ENCODE measurements around the gene GMCL1. TPM values are rescaled to one million over a fixed set of nuclear protein-coding genes. Genes with fewer than 3 reads are reported as not detected.

GMCL1 gene
- total RNA-seq, 6 experiments from 2014 or later: 6.5 to 11.2 (median 7.7) TPM

DNA sequence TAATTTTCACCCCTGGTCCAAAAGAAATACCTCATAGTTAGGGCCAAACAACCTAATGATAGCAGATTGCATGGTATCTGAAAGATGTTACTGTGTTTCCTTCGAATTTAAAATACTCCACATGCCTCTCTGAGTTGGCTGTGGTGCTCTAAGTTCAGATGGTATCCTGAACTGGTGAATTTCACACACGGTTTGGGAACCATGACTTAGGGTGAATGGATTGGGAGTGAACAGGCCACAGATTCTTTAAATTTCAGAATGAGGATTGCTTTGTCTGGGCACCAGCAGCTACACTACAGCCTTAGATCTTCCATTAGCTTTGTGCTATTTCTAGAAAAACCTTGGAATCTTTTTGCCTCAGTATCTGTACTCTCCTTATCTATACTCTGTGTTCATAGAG, 6.2 kb downstream of the GMCL1 start:
- Mint-ChIP-seq H3K27me3 (ENCODE audit: insufficient read depth) (no peaks in the 10 kb centered on the region), H3K4me1 (ENCODE audit: low read depth) (peaks cover 28% of the 10 kb centered on the region), H3K4me3 (no peak overlapping the region), H3K9me3 (no peaks in the 10 kb centered on the region), H3K27ac (no peak overlapping the region), H3K36me3 (ENCODE audit: low read depth) (no peaks in the 10 kb centered on the region; the same call in 1 of the 2 replicates)
- TF ChIP-seq, protein P1, sequence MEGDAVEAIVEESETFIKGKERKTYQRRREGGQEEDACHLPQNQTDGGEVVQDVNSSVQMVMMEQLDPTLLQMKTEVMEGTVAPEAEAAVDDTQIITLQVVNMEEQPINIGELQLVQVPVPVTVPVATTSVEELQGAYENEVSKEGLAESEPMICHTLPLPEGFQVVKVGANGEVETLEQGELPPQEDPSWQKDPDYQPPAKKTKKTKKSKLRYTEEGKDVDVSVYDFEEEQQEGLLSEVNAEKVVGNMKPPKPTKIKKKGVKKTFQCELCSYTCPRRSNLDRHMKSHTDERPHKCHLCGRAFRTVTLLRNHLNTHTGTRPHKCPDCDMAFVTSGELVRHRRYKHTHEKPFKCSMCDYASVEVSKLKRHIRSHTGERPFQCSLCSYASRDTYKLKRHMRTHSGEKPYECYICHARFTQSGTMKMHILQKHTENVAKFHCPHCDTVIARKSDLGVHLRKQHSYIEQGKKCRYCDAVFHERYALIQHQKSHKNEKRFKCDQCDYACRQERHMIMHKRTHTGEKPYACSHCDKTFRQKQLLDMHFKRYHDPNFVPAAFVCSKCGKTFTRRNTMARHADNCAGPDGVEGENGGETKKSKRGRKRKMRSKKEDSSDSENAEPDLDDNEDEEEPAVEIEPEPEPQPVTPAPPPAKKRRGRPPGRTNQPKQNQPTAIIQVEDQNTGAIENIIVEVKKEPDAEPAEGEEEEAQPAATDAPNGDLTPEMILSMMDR (IDR thresholded peaks at IDR 0.05): no peak
- DNase-seq: no peak

DNA sequence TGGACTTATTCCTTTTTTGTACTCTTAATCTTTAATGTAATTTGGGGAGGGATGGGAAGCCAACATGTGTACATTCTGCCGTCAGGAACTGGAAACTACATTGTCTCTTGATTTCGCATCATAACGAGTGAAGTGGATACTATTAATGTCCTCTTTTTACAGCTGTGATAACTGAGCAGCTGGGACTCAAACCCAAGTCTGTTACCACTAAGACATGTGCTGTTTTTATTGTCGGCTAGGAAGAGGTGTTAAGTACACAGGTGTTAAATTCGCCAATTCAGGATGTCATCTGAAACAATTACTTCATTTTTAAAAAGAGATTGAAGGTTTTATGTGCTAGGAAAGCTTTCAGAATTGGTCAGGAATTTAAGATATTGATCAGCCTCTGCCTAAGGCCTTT, 6.9 kb downstream of the GMCL1 start:
- H3K36me3 Mint-ChIP-seq (ENCODE audit: low read depth): no peaks in the 10 kb centered on the region; the same call in 1 of the 2 replicates
- DNase-seq: no peak
- H3K4me3 Mint-ChIP-seq: no peak overlapping the region
- TF ChIP-seq, protein P1 (IDR thresholded peaks at IDR 0.05): no peak
- H3K9me3 Mint-ChIP-seq: no peaks in the 10 kb centered on the region
- no peak overlapping the region for H3K27ac Mint-ChIP-seq
- no peaks in the 10 kb centered on the region for H3K27me3 Mint-ChIP-seq (ENCODE audit: insufficient read depth)
- peaks cover 21% of the 10 kb centered on the region; the same call in 1 of the 2 replicates for H3K4me1 Mint-ChIP-seq (ENCODE audit: low read depth)

DNA sequence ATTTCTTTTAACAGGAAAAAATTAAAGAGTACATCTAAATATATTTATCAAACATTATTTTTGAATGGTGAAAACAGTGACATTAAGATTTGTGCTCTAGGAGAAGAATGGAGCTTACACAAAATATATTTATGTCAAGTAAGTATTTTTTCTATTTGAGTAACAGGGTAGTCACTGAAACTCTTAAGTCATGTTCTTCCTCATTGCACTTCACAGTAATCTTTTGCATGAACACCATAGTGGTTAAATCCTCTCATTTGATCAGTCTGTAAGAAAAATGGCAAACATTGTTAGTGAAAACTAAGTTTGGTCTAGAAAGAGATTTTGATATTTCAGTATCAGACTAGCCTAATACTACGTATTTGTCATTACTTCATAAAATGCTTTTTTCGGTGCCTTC, 8.1 kb downstream of the GMCL1 start:
- Mint-ChIP-seq H3K36me3 (ENCODE audit: low read depth) (no peaks in the 10 kb centered on the region; the same call in 1 of the 2 replicates), H3K27ac (no peak overlapping the region), H3K4me3 (no peak overlapping the region), H3K27me3 (ENCODE audit: insufficient read depth) (no peaks in the 10 kb centered on the region), H3K9me3 (no peaks in the 10 kb centered on the region), H3K4me1 (ENCODE audit: low read depth) (peaks cover 11% of the 10 kb centered on the region; the same call in 1 of the 2 replicates)
- DNase-seq: no peak
- TF ChIP-seq, protein P1 (IDR thresholded peaks at IDR 0.05): no peak

DNA sequence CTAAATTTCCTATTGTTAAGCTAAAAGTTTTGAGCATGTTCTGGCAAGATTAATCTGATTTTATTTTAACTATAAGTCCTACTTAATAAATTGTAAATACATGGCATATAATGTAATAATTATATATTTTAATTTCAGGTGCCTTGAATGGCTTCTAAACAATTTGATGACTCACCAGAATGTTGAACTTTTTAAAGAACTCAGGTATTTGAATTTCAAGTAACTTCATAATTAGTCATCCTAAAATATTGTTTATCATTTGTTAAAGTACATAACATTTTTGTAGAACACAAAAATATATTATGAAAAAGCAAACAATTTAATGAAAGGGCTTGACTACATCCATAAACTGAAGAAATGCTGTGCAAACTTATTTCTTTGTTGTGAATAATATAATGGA, 14.5 kb downstream of the GMCL1 start:
- TF ChIP-seq, protein P1 (IDR thresholded peaks at IDR 0.05): no peak
- no peaks in the 10 kb centered on the region for H3K4me1 Mint-ChIP-seq (ENCODE audit: low read depth)
- DNase-seq: no peak
- H3K9me3 Mint-ChIP-seq: no peaks in the 10 kb centered on the region
- no peak overlapping the region for H3K27ac Mint-ChIP-seq
- H3K27me3 Mint-ChIP-seq (ENCODE audit: insufficient read depth): no peaks in the 10 kb centered on the region
- H3K4me3 Mint-ChIP-seq: no peak overlapping the region
- no peaks in the 10 kb centered on the region; the same call in 1 of the 2 replicates for H3K36me3 Mint-ChIP-seq (ENCODE audit: low read depth)

DNA sequence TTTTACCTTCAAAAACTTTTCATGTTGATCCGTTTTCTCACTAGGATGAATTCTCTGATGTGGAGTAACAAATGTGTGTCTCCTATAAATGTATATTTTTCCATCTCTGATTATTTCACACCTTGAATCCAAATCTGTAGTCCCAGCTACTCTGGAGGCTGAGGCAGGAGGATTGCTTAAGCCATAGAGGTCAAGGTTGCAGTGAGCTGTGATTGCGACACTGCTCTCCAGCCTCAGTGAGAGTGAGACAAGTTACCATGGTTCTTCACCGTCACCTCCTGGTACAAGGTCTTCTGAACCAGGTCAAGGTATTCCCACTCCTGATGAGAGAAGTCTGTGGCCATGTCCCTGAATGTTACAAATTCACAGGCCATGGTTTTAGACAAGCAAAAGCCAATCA, 15.1 kb downstream of the GMCL1 start:
- Mint-ChIP-seq H3K27ac (no peak overlapping the region), H3K4me3 (no peak overlapping the region), H3K4me1 (ENCODE audit: low read depth) (no peaks in the 10 kb centered on the region), H3K27me3 (ENCODE audit: insufficient read depth) (no peaks in the 10 kb centered on the region), H3K36me3 (ENCODE audit: low read depth) (no peaks in the 10 kb centered on the region), H3K9me3 (no peaks in the 10 kb centered on the region)
- TF ChIP-seq, protein P1 (IDR thresholded peaks at IDR 0.05): no peak
- no peak for DNase-seq
